ENCODE measurements around the gene SRL.

SRL gene

DNA sequence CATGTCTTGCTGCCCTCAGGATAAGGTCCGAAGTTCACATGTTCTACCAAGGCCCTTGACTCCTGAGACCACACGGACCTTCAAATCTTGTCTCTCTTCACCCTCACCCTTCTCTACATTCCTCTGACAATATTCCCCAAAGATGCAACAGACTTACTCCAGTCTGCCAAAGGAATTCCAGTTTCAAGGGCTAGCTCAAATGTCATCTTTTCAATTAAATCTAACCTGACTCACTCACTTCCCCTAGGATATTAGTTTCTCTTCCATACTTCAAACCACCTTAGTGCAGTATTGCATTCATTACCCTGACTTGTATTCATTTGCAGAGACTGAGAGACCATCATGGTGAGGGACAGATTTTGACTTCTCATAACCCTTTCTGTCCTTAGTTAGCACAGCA, 66.0 kb downstream of the SRL start (continued):
- TF ChIP-seq, protein P1, sequence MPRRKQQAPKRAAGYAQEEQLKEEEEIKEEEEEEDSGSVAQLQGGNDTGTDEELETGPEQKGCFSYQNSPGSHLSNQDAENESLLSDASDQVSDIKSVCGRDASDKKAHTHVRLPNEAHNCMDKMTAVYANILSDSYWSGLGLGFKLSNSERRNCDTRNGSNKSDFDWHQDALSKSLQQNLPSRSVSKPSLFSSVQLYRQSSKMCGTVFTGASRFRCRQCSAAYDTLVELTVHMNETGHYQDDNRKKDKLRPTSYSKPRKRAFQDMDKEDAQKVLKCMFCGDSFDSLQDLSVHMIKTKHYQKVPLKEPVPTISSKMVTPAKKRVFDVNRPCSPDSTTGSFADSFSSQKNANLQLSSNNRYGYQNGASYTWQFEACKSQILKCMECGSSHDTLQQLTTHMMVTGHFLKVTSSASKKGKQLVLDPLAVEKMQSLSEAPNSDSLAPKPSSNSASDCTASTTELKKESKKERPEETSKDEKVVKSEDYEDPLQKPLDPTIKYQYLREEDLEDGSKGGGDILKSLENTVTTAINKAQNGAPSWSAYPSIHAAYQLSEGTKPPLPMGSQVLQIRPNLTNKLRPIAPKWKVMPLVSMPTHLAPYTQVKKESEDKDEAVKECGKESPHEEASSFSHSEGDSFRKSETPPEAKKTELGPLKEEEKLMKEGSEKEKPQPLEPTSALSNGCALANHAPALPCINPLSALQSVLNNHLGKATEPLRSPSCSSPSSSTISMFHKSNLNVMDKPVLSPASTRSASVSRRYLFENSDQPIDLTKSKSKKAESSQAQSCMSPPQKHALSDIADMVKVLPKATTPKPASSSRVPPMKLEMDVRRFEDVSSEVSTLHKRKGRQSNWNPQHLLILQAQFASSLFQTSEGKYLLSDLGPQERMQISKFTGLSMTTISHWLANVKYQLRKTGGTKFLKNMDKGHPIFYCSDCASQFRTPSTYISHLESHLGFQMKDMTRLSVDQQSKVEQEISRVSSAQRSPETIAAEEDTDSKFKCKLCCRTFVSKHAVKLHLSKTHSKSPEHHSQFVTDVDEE (CRISPR knock-in tag; IDR thresholded peaks at IDR 0.05), result no peak
- no peak for TF ChIP-seq ISL1 (CRISPR knock-in tag; IDR thresholded peaks at IDR 0.05)
- TF ChIP-seq TCF4 (CRISPR knock-in tag; IDR thresholded peaks at IDR 0.05; ENCODE audit: borderline replicate concordance), result no peak
- no peak for TF ChIP-seq PPARA (CRISPR knock-in tag; IDR thresholded peaks at IDR 0.05; ENCODE audit: borderline replicate concordance)
- no peak for TF ChIP-seq ZFP3 (CRISPR knock-in tag; IDR thresholded peaks at IDR 0.05)
- no peak for TF ChIP-seq ZFP30 (CRISPR knock-in tag; IDR thresholded peaks at IDR 0.05)
- no peak for TF ChIP-seq GLIS3 (CRISPR knock-in tag; IDR thresholded peaks at IDR 0.05)
- TF ChIP-seq RARB (CRISPR knock-in tag; IDR thresholded peaks at IDR 0.05), result no peak
- TF ChIP-seq, protein P2, sequence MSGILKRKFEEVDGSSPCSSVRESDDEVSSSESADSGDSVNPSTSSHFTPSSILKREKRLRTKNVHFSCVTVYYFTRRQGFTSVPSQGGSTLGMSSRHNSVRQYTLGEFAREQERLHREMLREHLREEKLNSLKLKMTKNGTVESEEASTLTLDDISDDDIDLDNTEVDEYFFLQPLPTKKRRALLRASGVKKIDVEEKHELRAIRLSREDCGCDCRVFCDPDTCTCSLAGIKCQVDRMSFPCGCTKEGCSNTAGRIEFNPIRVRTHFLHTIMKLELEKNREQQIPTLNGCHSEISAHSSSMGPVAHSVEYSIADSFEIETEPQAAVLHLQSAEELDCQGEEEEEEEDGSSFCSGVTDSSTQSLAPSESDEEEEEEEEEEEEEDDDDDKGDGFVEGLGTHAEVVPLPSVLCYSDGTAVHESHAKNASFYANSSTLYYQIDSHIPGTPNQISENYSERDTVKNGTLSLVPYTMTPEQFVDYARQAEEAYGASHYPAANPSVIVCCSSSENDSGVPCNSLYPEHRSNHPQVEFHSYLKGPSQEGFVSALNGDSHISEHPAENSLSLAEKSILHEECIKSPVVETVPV (CRISPR knock-in tag; IDR thresholded peaks at IDR 0.05), result no peak
- TF ChIP-seq ARNTL (CRISPR knock-in tag; IDR thresholded peaks at IDR 0.05; ENCODE audit: borderline replicate concordance, low read depth), result no peak
- no peak for TF ChIP-seq SNAI2 (CRISPR knock-in tag; IDR thresholded peaks at IDR 0.05)

DNA sequence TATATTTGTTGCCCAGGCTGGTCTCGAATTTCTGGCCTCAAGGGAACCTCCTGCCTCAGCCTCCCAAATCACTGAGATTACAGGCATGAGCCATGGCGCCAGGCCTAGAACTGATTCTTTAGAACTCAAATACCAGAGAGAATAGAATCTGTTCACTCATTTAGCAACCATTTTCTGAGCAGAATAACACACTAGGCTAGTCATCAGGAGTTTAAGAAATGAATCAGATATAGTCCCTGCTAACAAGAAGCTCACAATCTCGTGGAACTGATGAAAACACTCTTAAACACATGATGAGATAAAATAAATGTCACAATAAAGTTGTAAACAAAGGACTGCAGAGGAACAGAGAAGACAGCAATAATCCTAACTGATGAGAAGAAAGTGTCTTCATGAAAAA, 69.8 kb downstream of the SRL start:
- no peak for ATAC-seq
- TF ChIP-seq ZNF70 (CRISPR knock-in tag; IDR thresholded peaks at IDR 0.05), result no peak
- no peak for TF ChIP-seq BACH2 (CRISPR knock-in tag; IDR thresholded peaks at IDR 0.05; ENCODE audit: borderline replicate concordance)
- no peak for TF ChIP-seq TOX (CRISPR knock-in tag; IDR thresholded peaks at IDR 0.05; ENCODE audit: borderline replicate concordance)
- TF ChIP-seq, protein P2 (CRISPR knock-in tag; IDR thresholded peaks at IDR 0.05), result no peak

DNA sequence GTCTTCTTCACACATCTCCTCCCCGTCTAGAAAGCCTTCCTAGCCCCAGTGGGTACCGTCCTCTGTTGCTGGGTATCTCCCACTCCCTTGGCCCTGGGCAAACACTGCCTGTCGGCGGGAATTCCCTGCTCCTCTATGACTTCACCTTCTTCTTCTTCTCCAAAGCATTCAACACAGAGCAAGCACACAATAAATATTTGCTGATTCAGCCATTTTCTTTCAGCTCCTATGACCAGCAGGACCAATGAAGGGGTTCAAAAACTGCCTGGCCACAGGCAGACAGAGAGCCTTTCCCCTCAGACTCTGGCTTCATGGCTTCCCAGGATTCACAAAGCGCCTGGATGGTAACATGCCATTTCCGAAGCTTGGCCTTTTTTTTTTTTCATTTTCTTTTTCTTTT, 72.5 kb downstream of the SRL start:
- TF ChIP-seq TOX (CRISPR knock-in tag; IDR thresholded peaks at IDR 0.05; ENCODE audit: borderline replicate concordance) (no peak), ZFP3 (CRISPR knock-in tag; IDR thresholded peaks at IDR 0.05) (no peak), ZFP30 (CRISPR knock-in tag; IDR thresholded peaks at IDR 0.05) (no peak), ESRRG (CRISPR knock-in tag; IDR thresholded peaks at IDR 0.05) (no peak), BACH2 (CRISPR knock-in tag; IDR thresholded peaks at IDR 0.05; ENCODE audit: borderline replicate concordance) (no peak)
- TF ChIP-seq, protein P3, sequence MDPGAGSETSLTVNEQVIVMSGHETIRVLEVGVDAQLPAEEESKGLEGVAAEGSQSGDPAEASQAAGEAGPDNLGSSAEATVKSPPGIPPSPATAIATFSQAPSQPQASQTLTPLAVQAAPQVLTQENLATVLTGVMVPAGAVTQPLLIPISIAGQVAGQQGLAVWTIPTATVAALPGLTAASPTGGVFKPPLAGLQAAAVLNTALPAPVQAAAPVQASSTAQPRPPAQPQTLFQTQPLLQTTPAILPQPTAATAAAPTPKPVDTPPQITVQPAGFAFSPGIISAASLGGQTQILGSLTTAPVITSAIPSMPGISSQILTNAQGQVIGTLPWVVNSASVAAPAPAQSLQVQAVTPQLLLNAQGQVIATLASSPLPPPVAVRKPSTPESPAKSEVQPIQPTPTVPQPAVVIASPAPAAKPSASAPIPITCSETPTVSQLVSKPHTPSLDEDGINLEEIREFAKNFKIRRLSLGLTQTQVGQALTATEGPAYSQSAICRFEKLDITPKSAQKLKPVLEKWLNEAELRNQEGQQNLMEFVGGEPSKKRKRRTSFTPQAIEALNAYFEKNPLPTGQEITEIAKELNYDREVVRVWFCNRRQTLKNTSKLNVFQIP (CRISPR knock-in tag; IDR thresholded peaks at IDR 0.05; ENCODE audit: borderline replicate concordance, low read depth), result no peak
- no peak for ATAC-seq

DNA sequence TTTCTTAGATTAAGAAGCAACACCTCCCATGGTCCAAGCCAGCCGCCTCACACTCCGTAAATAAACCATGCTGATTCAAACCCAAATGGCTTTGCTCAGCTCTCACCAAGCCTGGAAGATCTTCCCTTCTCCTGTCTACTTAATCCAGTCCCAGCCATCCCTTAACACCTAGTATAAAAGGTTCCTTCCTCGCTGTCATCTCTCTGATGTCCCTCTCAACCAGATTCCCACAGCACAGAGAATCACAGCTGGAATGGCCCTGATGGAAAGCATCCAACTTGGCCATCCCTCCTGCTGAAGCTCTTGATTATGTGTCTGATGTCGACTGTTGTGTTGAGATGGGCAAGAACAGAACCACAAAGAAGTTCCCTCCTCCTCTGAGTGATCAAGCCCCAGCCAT, 75.1 kb downstream of the SRL start:
- no peak for ATAC-seq
- TF ChIP-seq GLIS3 (CRISPR knock-in tag; IDR thresholded peaks at IDR 0.05) (no peak), RARB (CRISPR knock-in tag; IDR thresholded peaks at IDR 0.05) (no peak), OSR1 (CRISPR knock-in tag; IDR thresholded peaks at IDR 0.05) (no peak), SNAI2 (CRISPR knock-in tag; IDR thresholded peaks at IDR 0.05) (no peak), TOX (CRISPR knock-in tag; IDR thresholded peaks at IDR 0.05; ENCODE audit: borderline replicate concordance) (no peak), CSDC2 (CRISPR knock-in tag; IDR thresholded peaks at IDR 0.05) (no peak), ESRRG (CRISPR knock-in tag; IDR thresholded peaks at IDR 0.05) (no peak), TCF4 (CRISPR knock-in tag; IDR thresholded peaks at IDR 0.05; ENCODE audit: borderline replicate concordance) (no peak), ZFP3 (CRISPR knock-in tag; IDR thresholded peaks at IDR 0.05) (no peak), ISL1 (CRISPR knock-in tag; IDR thresholded peaks at IDR 0.05) (no peak), ZNF565 (CRISPR knock-in tag; conservative IDR thresholded peaks at IDR 0.05; ENCODE audit: low read depth) (no peak)
- TF ChIP-seq, protein P1 (CRISPR knock-in tag; IDR thresholded peaks at IDR 0.05), result no peak
- TF ChIP-seq, protein P4, sequence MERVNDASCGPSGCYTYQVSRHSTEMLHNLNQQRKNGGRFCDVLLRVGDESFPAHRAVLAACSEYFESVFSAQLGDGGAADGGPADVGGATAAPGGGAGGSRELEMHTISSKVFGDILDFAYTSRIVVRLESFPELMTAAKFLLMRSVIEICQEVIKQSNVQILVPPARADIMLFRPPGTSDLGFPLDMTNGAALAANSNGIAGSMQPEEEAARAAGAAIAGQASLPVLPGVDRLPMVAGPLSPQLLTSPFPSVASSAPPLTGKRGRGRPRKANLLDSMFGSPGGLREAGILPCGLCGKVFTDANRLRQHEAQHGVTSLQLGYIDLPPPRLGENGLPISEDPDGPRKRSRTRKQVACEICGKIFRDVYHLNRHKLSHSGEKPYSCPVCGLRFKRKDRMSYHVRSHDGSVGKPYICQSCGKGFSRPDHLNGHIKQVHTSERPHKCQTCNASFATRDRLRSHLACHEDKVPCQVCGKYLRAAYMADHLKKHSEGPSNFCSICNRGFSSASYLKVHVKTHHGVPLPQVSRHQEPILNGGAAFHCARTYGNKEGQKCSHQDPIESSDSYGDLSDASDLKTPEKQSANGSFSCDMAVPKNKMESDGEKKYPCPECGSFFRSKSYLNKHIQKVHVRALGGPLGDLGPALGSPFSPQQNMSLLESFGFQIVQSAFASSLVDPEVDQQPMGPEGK (CRISPR knock-in tag; IDR thresholded peaks at IDR 0.05; ENCODE audit: borderline replicate concordance), result no peak
- TF ChIP-seq, protein P2 (CRISPR knock-in tag; IDR thresholded peaks at IDR 0.05), result no peak

All from SK-N-SH treated with all-trans-retinoic acid at 6 μM for 48 hours (cell line).